Gastrocnemius medialis (tissue), 4 donors: ENCODE data around the gene NLRC3. TPM values are rescaled to one million over a fixed set of nuclear protein-coding genes. Genes with fewer than 3 reads are reported as not detected.

Source experiments
- ATAC-seq, 2 donors: fragments of 150-250 bp; one replicate each; pipeline ENCODE4 v1.9.1; 2016
- DNase-seq, 2 donors: peaks; one replicate each; pipeline ENCODE4 v3.0.0-alpha.2; 2019
- H3K27ac ChIP-seq, 4 donors: fragments of 200-600 bp; sonication (generic); 1 replicate in 1 of 4; 2 replicates in 3 of 4; pipeline ENCODE4 v1.5.1; 2016 to 2018; ENCODE audit warnings: mild to moderate bottlenecking in 2 of 4, moderate library complexity in 1 of 4
- H3K27me3 ChIP-seq, 3 donors: fragments of 200-600 bp; sonication (generic) in 2 of 3; 1 replicate in 1 of 3; 2 replicates in 2 of 3; pipeline versions ENCODE4 v1.5.1 to v1.6.0; 2016 to 2019; ENCODE audit warnings: mild to moderate bottlenecking in 1 of 3, moderate library complexity in 1 of 3
- H3K36me3 ChIP-seq, 2 donors: fragments of 200-600 bp; sonication (generic) in 1 of 2; one replicate each; pipeline ENCODE4 v1.5.1; 2017 to 2018
- H3K4me1 ChIP-seq, 2 donors: fragments of 200-600 bp; sonication (generic) in 1 of 2; one replicate each; pipeline ENCODE4 v1.5.1; 2016 to 2017; ENCODE audit warnings: mild to moderate bottlenecking in 2 of 2
- H3K4me3 ChIP-seq, 4 donors: fragments of 200-600 bp; sonication (generic) in 3 of 4; 1 replicate in 1 of 4; 2 replicates in 3 of 4; pipeline ENCODE4 v1.5.1; 2016 to 2019; ENCODE audit warnings: mild to moderate bottlenecking in 2 of 4
- H3K9me3 ChIP-seq, 3 donors: fragments of 200-600 bp; sonication (generic) in 2 of 3; 1 replicate in 1 of 3; 2 replicates in 2 of 3; pipeline ENCODE4 v1.5.1; 2016 to 2019
- POLR2A ChIP-seq, 2 donors: fragments of 450-650 bp; IDR thresholded peaks; one replicate each; pipeline ENCODE4 v1.6.1; 2017; ENCODE audit warnings: antibody characterized with exemption in 2 of 2, mild to moderate bottlenecking in 2 of 2, moderate library complexity in 2 of 2
- in situ Hi-C, 4 donors: fragments of 200-750 bp; cut with MboI; loops; one replicate each; pipeline versions ENCODE4 v1.15.0 to v1.8.0; 2017; ENCODE audit warnings: low sequenced_read_pairs in 4 of 4
- intact Hi-C: fragments of 100-400 bp; cut with DNase I; formaldehyde crosslinking; loops from one replicate; pipeline ENCODE4 v1.15.1; 2023; ENCODE audit warnings: low total_unique reads
- total RNA-seq, 4 donors: library from RNA; depleted of rRNA; stranded (reverse); fragments of >200 nt; gene quantifications; one replicate each; pipeline versions ENCODE4 v1.1.0 to v1.2.3, GENCODE V29; 2016
- TF ChIP-seq, protein P1 (sequence below), 5 experiments: fragments of 450-650 bp in 3 of 5; fragments of 200-600 bp in 2 of 5; sonication (generic) in 2 of 5; IDR thresholded peaks in 4 of 5; conservative IDR thresholded peaks in 1 of 5; 1 replicate in 4 of 5; 2 replicates in 1 of 5; pipeline ENCODE4 v1.5.1; 2016 to 2019; ENCODE audit warnings: antibody characterized with exemption in 5 of 5, mild to moderate bottlenecking in 3 of 5, moderate library complexity in 3 of 5

NLRC3 gene
- total RNA-seq, 4 donors from 2014 or later: 0.11 to 0.26 (median 0.22) TPM

DNA sequence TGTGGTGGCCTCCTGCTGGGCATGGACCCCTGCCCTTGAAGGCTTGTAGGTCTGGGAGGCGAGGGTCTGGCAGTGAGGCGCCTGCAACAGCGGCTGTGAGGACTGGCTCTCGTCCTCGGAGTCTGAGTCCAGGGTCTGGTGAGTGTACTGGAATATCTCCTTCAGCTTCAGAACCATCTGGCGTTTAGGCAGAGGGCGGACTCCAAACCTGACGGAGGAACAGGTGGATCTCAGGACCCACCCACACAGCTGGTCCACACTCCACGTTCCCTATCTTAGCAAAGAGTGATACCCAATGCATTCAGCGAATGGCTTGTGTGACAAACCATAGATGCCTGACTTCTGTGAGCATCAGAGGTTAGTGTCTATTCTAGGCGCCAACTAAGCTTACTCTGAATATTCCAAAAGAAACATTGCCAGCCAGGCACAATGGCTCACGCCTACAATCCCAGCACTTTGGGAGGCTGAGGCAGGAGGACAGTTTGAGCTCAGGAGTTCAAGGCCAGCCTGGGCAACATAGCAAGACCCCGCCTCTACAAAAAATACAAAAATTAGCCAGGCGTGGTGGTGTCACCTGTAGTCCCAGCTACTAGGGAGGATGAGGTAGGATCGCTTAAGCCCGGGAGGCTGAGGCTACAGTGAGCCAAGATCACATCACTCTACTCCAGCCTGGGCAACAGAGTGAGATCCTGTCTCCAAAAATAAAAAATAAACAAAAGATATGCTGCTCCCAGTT is 6.3 kb upstream of the NLRC3 start:
- peaks cover 0 to 21% of the 10 kb centered on the region in 2 donors for H3K36me3 ChIP-seq
- no peaks in the 10 kb centered on the region for H3K9me3 ChIP-seq
- H3K4me3 ChIP-seq: no peak overlapping the region
- H3K27ac ChIP-seq: no peak overlapping the region
- in situ Hi-C loops: no loop called here
- ATAC-seq: no peak
- H3K4me1 ChIP-seq: no peaks in the 10 kb centered on the region
- intact Hi-C loops: no loop called here
- H3K27me3 ChIP-seq: no peaks in the 10 kb centered on the region
- DNase-seq: no peak
- no peak for TF ChIP-seq POLR2A (IDR thresholded peaks at IDR 0.05)
- TF ChIP-seq, protein P1, sequence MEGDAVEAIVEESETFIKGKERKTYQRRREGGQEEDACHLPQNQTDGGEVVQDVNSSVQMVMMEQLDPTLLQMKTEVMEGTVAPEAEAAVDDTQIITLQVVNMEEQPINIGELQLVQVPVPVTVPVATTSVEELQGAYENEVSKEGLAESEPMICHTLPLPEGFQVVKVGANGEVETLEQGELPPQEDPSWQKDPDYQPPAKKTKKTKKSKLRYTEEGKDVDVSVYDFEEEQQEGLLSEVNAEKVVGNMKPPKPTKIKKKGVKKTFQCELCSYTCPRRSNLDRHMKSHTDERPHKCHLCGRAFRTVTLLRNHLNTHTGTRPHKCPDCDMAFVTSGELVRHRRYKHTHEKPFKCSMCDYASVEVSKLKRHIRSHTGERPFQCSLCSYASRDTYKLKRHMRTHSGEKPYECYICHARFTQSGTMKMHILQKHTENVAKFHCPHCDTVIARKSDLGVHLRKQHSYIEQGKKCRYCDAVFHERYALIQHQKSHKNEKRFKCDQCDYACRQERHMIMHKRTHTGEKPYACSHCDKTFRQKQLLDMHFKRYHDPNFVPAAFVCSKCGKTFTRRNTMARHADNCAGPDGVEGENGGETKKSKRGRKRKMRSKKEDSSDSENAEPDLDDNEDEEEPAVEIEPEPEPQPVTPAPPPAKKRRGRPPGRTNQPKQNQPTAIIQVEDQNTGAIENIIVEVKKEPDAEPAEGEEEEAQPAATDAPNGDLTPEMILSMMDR (IDR thresholded peaks at IDR 0.05 in 4 of 5, conservative IDR thresholded peaks at IDR 0.05 in 1 of 5): no peak

DNA sequence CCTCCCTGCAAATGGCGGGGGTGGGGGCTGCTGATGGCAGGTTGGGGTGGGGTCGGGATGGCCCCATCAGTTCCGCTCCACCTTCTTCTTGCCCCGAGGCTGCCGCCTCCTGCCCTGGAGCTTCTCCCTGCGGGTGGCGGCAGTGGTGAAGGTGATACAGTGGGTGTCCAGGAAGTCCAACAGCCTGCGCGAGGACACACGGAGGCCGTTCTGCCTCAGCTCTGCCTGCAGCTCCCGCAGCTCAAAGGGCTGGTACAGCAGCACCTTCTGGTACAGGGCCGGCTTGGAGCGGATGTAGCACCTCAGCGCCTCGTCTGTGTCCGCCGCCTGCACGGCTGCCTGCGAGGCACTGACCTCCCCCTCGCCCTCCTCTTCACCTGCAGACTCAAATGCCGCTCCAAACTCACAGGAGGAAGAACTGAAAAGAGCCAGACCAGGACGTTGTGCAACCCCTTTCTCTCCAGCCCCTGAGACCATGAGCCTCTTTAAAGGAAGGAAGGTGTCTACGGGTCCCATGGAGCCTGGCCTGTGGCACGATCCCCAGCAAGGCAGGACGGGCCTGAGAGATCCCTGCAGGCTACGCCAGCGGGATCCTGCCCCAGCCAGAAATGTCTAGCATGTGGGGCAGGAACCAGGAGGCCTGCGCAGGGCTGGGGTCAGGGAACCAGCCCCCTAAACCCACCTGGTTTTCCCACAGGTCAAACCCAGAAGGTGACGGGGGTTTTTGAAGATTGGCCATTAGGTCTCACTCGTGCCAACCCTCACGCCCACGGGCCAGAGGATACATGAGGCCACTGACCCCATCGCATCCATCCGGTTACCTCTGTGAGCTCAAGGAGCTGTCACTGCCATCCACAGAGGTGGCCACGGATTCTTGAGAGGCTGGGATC is 5.3 kb upstream of the NLRC3 start:
- in situ Hi-C loops: no loop called here
- H3K4me3 ChIP-seq: no peak overlapping the region
- intact Hi-C loops: no loop called here
- ATAC-seq (no peak), DNase-seq (no peak)
- no peak for TF ChIP-seq POLR2A (IDR thresholded peaks at IDR 0.05)
- TF ChIP-seq, protein P1 (IDR thresholded peaks at IDR 0.05 in 4 of 5, conservative IDR thresholded peaks at IDR 0.05 in 1 of 5): no peak
- H3K36me3 ChIP-seq: peaks cover 0 to 21% of the 10 kb centered on the region in 2 donors
- peaks cover 0 to 2% (median 0%) of the 10 kb centered on the region in 3 donors for H3K27me3 ChIP-seq
- H3K27ac ChIP-seq: no peak overlapping the region
- no peaks in the 10 kb centered on the region for H3K4me1 ChIP-seq
- no peaks in the 10 kb centered on the region for H3K9me3 ChIP-seq

DNA sequence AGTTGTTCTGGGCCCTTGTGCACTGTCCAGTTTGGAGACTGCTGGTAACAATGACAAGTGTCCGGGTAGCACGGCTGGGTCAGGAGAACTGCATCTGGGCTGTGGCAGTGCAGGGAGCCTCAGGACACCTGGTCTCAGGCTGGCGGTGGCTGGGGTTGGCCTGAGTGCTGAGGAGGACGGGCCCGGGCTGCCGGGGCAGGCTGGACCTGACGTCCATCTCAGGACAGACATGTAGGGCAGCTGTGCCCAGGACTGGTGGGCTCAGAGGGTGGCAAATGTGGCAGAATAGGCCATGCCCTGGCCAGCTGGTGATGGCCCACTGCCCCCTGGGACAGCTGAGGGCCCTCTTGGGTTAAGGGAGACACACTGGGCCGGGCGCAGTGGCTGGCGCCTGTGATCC is 4.2 kb upstream of the NLRC3 start:
- Histone ChIP-seq H3K36me3 (peaks cover 0 to 21% of the 10 kb centered on the region in 2 donors), H3K27me3 (peaks cover 0 to 2% (median 0%) of the 10 kb centered on the region in 3 donors), H3K27ac (no peak overlapping the region), H3K4me1 (no peaks in the 10 kb centered on the region), H3K9me3 (no peaks in the 10 kb centered on the region), H3K4me3 (no peak overlapping the region)
- ATAC-seq (no peak), DNase-seq (no peak)
- intact Hi-C loops: no loop called here
- in situ Hi-C loops: no loop called here
- TF ChIP-seq, protein P1 (IDR thresholded peaks at IDR 0.05 in 4 of 5, conservative IDR thresholded peaks at IDR 0.05 in 1 of 5): no peak
- TF ChIP-seq POLR2A (IDR thresholded peaks at IDR 0.05): no peak

DNA sequence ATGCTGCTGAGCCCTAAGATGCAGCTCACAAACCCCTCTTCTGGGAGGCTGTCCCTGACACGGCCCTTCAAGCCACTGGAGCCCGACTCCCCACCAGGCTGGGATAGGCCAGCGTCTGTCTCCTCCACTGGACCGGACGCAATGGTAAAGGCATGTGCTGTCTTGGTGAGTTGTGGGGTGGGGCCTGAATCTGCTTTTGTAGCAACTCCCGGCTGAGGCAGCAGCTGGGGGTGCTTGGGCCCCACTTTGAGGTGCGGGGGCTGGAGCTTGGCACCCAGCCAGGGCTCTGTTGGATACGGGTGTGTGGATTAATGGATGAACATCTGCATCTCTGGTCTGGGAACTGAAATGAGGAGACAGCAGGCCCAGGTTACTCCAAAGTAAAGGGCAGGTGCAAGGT is 3.5 kb upstream of the NLRC3 start:
- DNase-seq: no peak
- Histone ChIP-seq H3K9me3 (no peaks in the 10 kb centered on the region), H3K36me3 (peaks cover 0 to 21% of the 10 kb centered on the region in 2 donors), H3K4me1 (no peaks in the 10 kb centered on the region), H3K27me3 (peaks cover 0 to 2% (median 0%) of the 10 kb centered on the region in 3 donors), H3K4me3 (no peak overlapping the region), H3K27ac (no peak overlapping the region)
- in situ Hi-C loops: no loop called here
- ATAC-seq: no peak
- intact Hi-C loops: no loop called here
- TF ChIP-seq, protein P1 (IDR thresholded peaks at IDR 0.05 in 4 of 5, conservative IDR thresholded peaks at IDR 0.05 in 1 of 5): no peak
- TF ChIP-seq POLR2A (IDR thresholded peaks at IDR 0.05): no peak
